ENCODE measurements around the gene VWA5B1.

VWA5B1 gene

GRCh38 chr1:20327467-20327866, 36.8 kb downstream of the VWA5B1 start:
- no peak for TF ChIP-seq CTCF (IDR thresholded peaks at IDR 0.05; ENCODE audit: insufficient read depth, low read depth, low read length, missing control alignments)
- H3K4me3 ChIP-seq (ENCODE audit: low read length), result no peak overlapping the region
- no peak for DNase-seq (ENCODE audit: low read depth)

- H3K4me3 ChIP-seq (ENCODE audit: low read length), result no peak overlapping the region
- DNase-seq (ENCODE audit: low read depth), result no peak
- TF ChIP-seq CTCF (IDR thresholded peaks at IDR 0.05; ENCODE audit: insufficient read depth, low read depth, low read length, missing control alignments), result no peak
Measured at GRCh38 chr1:20328201-20328600, 37.5 kb downstream of the VWA5B1 start.

- DNase-seq (ENCODE audit: low read depth), result no peak
- no peak for TF ChIP-seq CTCF (IDR thresholded peaks at IDR 0.05; ENCODE audit: insufficient read depth, low read depth, low read length, missing control alignments)
- H3K4me3 ChIP-seq (ENCODE audit: low read length), result no peak overlapping the region
Measured at GRCh38 chr1:20329793-20330542, 39.3 kb downstream of the VWA5B1 start.

GRCh38 chr1:20334103-20334502, 43.4 kb downstream of the VWA5B1 start:
- DNase-seq (ENCODE audit: low read depth), result no peak
- TF ChIP-seq CTCF (IDR thresholded peaks at IDR 0.05; ENCODE audit: insufficient read depth, low read depth, low read length, missing control alignments), result no peak
- H3K4me3 ChIP-seq (ENCODE audit: low read length), result no peak overlapping the region

GRCh38 chr1:20336105-20336605, 45.5 kb downstream of the VWA5B1 start:
- no peak for DNase-seq (ENCODE audit: low read depth)
- no peak overlapping the region for H3K4me3 ChIP-seq (ENCODE audit: low read length)
- no peak for TF ChIP-seq CTCF (IDR thresholded peaks at IDR 0.05; ENCODE audit: insufficient read depth, low read depth, low read length, missing control alignments)

- no peak for TF ChIP-seq CTCF (IDR thresholded peaks at IDR 0.05; ENCODE audit: insufficient read depth, low read depth, low read length, missing control alignments)
- H3K4me3 ChIP-seq (ENCODE audit: low read length), result no peak overlapping the region
- no peak for DNase-seq (ENCODE audit: low read depth)
Measured at GRCh38 chr1:20337581-20337980, 46.9 kb downstream of the VWA5B1 start.

Data from epithelial cell of esophagus (primary cell).